Gastroesophageal sphincter (tissue), 4 donors: Measurements from ENCODE around the gene KCNH1. TPM values are rescaled to one million over a fixed set of nuclear protein-coding genes. Genes with fewer than 3 reads are reported as not detected.

ENCODE experiments used
- ATAC-seq: fragments of 150-250 bp; one replicate; pipeline ENCODE4 v1.9.1; 2016; ENCODE audit warnings: mild to moderate bottlenecking, moderate library complexity
- H3K27ac ChIP-seq, 4 donors: fragments of 200-600 bp; sonication (generic) in 3 of 4; 1 replicate in 3 of 4; 2 replicates in 1 of 4; pipeline ENCODE4 v1.5.1; 2016 to 2019
- H3K27me3 ChIP-seq: fragments of 200-600 bp; sonication (generic); one replicate; pipeline ENCODE4 v1.5.1; 2019
- H3K36me3 ChIP-seq, 2 donors: fragments of 200-600 bp; sonication (generic); one replicate each; pipeline ENCODE4 v1.5.1; 2019; ENCODE audit warnings: control low read depth in 1 of 2
- H3K4me1 ChIP-seq, 3 donors: fragments of 200-600 bp; sonication (generic); 1 replicate in 2 of 3; 2 replicates in 1 of 3; pipeline ENCODE4 v1.5.1; 2016 to 2019; ENCODE audit warnings: control low read depth in 2 of 3
- H3K4me3 ChIP-seq, 2 donors: fragments of 200-600 bp; sonication (generic); one replicate each; pipeline ENCODE4 v1.5.1; 2019; ENCODE audit warnings: mild to moderate bottlenecking in 1 of 2, moderate library complexity in 1 of 2
- H3K9me3 ChIP-seq, 3 donors: fragments of 200-600 bp; sonication (generic); one replicate each; pipeline ENCODE4 v1.5.1; 2017 to 2019; ENCODE audit warnings: control low read depth in 2 of 3
- EP300 ChIP-seq: sonication (generic); formaldehyde crosslinking; IDR thresholded peaks from one replicate; pipeline ENCODE4 v1.6.1; 2017; ENCODE audit warnings: antibody characterized with exemption, mild to moderate bottlenecking
- POLR2A ChIP-seq, 2 donors: fragments of 450-650 bp; IDR thresholded peaks; one replicate each; pipeline ENCODE4 v1.6.1; 2017; ENCODE audit warnings: antibody characterized with exemption in 2 of 2, mild to moderate bottlenecking in 2 of 2, moderate library complexity in 1 of 2
- POLR2AphosphoS5 ChIP-seq: sonication (generic); formaldehyde crosslinking; IDR thresholded peaks from one replicate; pipeline ENCODE4 v1.6.1; 2017; ENCODE audit warnings: antibody characterized with exemption
- WGBS, 2 donors: methylation state at CpG; one replicate each; pipeline ENCODE4 v1.1.5; 2018; ENCODE audit warnings: low coverage in 1 of 2; 5-methylcytosine and 5-hydroxymethylcytosine counted together
- total RNA-seq, 4 donors: library from RNA; depleted of rRNA; stranded (reverse); fragments of >200 nt; gene quantifications; one replicate each; pipeline ENCODE4 v1.1.0, GENCODE V29; 2016
- TF ChIP-seq, protein P1 (sequence below), 4 experiments: fragments of 200-600 bp in 2 of 4; fragments of 450-650 bp in 2 of 4; sonication (generic) in 1 of 4; IDR thresholded peaks; one replicate each; pipeline ENCODE4 v1.5.1; 2017 to 2019; ENCODE audit warnings: antibody characterized with exemption in 4 of 4, mild to moderate bottlenecking in 2 of 4, moderate library complexity in 2 of 4

KCNH1 gene
- total RNA-seq, 4 donors from 2014 or later: 0.15 to 2.3 (median 1.2) TPM

DNA sequence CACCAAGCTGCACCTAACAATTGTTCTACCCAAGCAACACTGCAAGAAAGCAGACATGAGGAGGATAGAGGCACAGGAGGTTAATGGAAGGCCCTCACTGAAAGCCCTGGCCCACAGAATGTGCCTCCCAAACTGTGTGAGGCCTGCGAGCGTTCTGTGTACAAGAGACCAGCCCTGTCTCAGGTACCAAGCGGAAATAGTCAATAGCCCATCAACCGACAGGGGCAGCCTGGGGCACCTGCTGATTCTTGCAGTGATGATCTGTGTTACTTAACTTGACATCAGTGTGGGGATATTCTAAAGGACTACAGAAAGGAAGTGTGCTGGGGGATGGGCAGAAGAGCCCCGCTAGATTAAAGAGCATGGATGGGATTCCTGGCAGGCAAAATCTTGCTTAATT is 392.4 kb downstream of the KCNH1 start:
- no peak for ATAC-seq
- no peaks in the 10 kb centered on the region for H3K27me3 ChIP-seq
- TF ChIP-seq EP300 (no peak), POLR2AphosphoS5 (no peak), POLR2A (IDR thresholded peaks at IDR 0.05) (no peak)
- TF ChIP-seq, protein P1, sequence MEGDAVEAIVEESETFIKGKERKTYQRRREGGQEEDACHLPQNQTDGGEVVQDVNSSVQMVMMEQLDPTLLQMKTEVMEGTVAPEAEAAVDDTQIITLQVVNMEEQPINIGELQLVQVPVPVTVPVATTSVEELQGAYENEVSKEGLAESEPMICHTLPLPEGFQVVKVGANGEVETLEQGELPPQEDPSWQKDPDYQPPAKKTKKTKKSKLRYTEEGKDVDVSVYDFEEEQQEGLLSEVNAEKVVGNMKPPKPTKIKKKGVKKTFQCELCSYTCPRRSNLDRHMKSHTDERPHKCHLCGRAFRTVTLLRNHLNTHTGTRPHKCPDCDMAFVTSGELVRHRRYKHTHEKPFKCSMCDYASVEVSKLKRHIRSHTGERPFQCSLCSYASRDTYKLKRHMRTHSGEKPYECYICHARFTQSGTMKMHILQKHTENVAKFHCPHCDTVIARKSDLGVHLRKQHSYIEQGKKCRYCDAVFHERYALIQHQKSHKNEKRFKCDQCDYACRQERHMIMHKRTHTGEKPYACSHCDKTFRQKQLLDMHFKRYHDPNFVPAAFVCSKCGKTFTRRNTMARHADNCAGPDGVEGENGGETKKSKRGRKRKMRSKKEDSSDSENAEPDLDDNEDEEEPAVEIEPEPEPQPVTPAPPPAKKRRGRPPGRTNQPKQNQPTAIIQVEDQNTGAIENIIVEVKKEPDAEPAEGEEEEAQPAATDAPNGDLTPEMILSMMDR (IDR thresholded peaks at IDR 0.05): no peak
- WGBS, 2 donors: 40 to 74% methylated on average over 1 to 3 of the region's 5 CpGs
- H3K27ac ChIP-seq: no peak overlapping the region
- H3K36me3 ChIP-seq: no peaks in the 10 kb centered on the region
- no peaks in the 10 kb centered on the region for H3K4me1 ChIP-seq
- H3K9me3 ChIP-seq: no peaks in the 10 kb centered on the region
- no peak overlapping the region for H3K4me3 ChIP-seq

DNA sequence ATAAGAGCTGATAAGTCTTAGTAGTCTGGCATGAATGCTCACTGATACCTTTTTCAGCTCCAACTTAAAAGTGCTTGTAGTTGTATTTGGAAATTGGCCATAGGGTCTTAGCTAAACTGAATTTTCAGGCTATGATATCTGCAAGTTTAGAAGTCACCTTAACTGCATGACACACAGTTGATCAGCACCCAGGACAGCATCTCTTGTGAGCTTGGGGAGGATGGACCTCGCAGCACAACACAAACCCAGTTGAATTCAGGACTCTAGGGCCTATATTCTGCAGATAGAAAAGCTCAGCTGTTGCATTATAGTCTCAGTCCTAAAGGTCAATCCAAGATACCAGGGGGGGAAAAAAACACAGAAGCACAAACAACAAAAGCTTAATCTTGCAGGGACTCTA is 394.3 kb downstream of the KCNH1 start:
- Histone ChIP-seq H3K9me3 (no peaks in the 10 kb centered on the region), H3K27ac (no peak overlapping the region), H3K27me3 (no peaks in the 10 kb centered on the region), H3K36me3 (no peaks in the 10 kb centered on the region), H3K4me3 (no peak overlapping the region), H3K4me1 (no peaks in the 10 kb centered on the region)
- WGBS, 2 donors: 38 to 60% methylated on average over 1 of the region's 1 CpG
- no peak for ATAC-seq
- no peak for TF ChIP-seq POLR2AphosphoS5
- TF ChIP-seq, protein P1 (IDR thresholded peaks at IDR 0.05): no peak
- no peak for TF ChIP-seq POLR2A (IDR thresholded peaks at IDR 0.05)
- TF ChIP-seq EP300: no peak

DNA sequence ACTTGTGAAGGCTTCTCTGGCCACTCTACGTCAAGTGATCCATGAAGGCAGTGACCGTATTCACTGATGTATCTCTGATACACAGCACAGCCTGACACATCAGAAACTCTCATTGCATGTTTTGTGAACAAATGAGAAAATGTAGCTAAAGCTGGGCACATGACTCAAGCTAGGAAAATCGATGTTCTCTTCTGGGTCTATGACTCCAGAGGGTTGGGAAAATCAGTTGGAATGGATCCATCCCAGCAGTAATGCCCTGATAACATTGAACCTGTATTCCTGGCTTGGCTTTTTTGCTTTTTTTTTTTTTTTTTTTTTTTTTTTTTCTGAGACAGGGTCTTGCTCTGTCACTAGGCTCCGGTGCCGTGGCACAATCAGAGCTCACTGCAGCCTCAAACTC is 395.7 kb downstream of the KCNH1 start:
- Histone ChIP-seq H3K4me3 (no peak overlapping the region), H3K4me1 (no peaks in the 10 kb centered on the region), H3K36me3 (no peaks in the 10 kb centered on the region), H3K27ac (no peak overlapping the region), H3K9me3 (no peaks in the 10 kb centered on the region), H3K27me3 (no peaks in the 10 kb centered on the region)
- TF ChIP-seq, protein P1 (IDR thresholded peaks at IDR 0.05): no peak
- TF ChIP-seq POLR2A (IDR thresholded peaks at IDR 0.05) (no peak), EP300 (no peak), POLR2AphosphoS5 (no peak)
- ATAC-seq: no peak
- WGBS, 2 donors: 50 to 84% methylated on average over 2 to 5 of the region's 5 CpGs

DNA sequence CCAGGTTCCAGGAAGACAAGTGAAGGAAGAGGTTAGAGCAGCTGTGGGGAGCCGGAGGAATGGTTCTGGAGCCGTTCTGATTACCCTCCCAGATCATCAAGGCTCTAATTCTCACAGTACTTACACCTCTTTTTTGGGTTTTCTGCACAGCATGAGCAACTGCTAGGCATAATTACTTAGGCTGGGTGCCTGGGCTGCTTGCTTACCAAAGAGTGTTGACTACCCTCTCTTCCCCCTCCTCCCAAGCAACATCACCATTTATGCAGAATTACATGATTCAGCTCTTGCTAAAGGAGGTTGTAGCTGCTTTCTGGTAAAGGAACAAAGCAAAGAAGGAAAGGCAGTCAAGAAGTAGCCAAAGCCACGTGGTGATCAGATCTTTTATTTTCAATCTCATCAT is 397.2 kb downstream of the KCNH1 start:
- Histone ChIP-seq H3K4me1 (no peaks in the 10 kb centered on the region), H3K4me3 (no peak overlapping the region), H3K36me3 (no peaks in the 10 kb centered on the region), H3K9me3 (no peaks in the 10 kb centered on the region), H3K27ac (no peak overlapping the region), H3K27me3 (no peaks in the 10 kb centered on the region)
- no peak for TF ChIP-seq EP300
- no peak for TF ChIP-seq POLR2AphosphoS5
- no peak for TF ChIP-seq POLR2A (IDR thresholded peaks at IDR 0.05)
- TF ChIP-seq, protein P1 (IDR thresholded peaks at IDR 0.05): no peak
- no peak for ATAC-seq
- 49 to 70% methylated on average over 2 to 3 of the region's 3 CpGs for WGBS, 2 donors

DNA sequence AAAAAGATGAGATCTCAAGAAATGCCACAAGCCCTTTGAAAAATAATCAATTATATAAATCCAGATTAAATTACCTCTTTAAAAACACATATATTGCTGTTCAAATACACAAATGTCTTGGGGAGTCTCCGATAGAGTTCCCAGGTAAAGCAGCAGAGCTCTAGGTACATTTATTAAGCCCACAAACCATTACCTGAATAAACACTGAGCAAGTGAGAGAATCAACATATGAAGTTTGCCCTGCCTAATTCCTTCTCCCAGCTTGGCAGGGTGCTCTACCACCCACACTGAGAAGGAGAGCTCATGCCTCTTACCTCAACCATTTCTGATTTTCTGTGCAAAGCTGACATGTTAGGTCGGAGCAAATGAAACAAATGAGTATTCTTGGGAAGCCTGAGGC is 402.4 kb downstream of the KCNH1 start:
- TF ChIP-seq POLR2A (IDR thresholded peaks at IDR 0.05): no peak
- TF ChIP-seq, protein P1 (IDR thresholded peaks at IDR 0.05): no peak
- no peak for TF ChIP-seq POLR2AphosphoS5
- TF ChIP-seq EP300: no peak
- H3K27me3 ChIP-seq: peaks cover 4% of the 10 kb centered on the region
- H3K9me3 ChIP-seq: no peaks in the 10 kb centered on the region
- no peak for ATAC-seq
- H3K4me3 ChIP-seq: no peak overlapping the region
- H3K36me3 ChIP-seq: no peaks in the 10 kb centered on the region
- 54 to 79% methylated on average over 2 of the region's 2 CpGs for WGBS, 2 donors
- H3K4me1 ChIP-seq: no peaks in the 10 kb centered on the region
- H3K27ac ChIP-seq: no peak overlapping the region
